HFFc6 (cell line): ENCODE measurements around the gene BMP10. TPM values are rescaled to one million over a fixed set of nuclear protein-coding genes. Genes with fewer than 3 reads are reported as not detected.

ENCODE experiments used
- DNase-seq: peaks from one replicate; pipeline ENCODE4 v3.0.0-alpha.2; 2018
- H3K27ac Mint-ChIP-seq: 2 replicates; pipeline ENCODE4 v1.8.0; 2020; ENCODE audit warnings: mild to moderate bottlenecking, mixed read lengths
- H3K27me3 Mint-ChIP-seq: 2 replicates; pipeline ENCODE4 v1.8.0; 2021; ENCODE audit warnings: mild to moderate bottlenecking, moderate library complexity, mixed read lengths; ENCODE audit not compliant: insufficient read depth
- H3K36me3 Mint-ChIP-seq: 2 replicates; pipeline ENCODE4 v1.8.0; 2021; ENCODE audit warnings: low read depth, mixed read lengths
- H3K4me1 Mint-ChIP-seq: 2 replicates; pipeline ENCODE4 v1.8.0; 2020; ENCODE audit warnings: low read depth, mixed read lengths
- H3K4me3 Mint-ChIP-seq: 2 replicates; pipeline ENCODE4 v1.8.0; 2020; ENCODE audit warnings: mild to moderate bottlenecking, moderate library complexity, mixed read lengths
- H3K9me3 Mint-ChIP-seq: 2 replicates; pipeline ENCODE4 v1.8.0; 2020; ENCODE audit warnings: mild to moderate bottlenecking, mixed read lengths
- total RNA-seq, 6 experiments: library from RNA; stranded (reverse); fragmentation: NEBNext Ultra II Directional; extraction: Animal tissue kit (Norgen Biotek cat#: 25700); gene quantifications; 2 replicates in 1 of 6; 3 replicates in 5 of 6; pipeline ENCODE4 v1.2.3, GENCODE V29; 2021
- TF ChIP-seq, protein P1 (sequence below): fragments of 200-600 bp; sonication (generic); IDR thresholded peaks from 2 replicates; pipeline ENCODE4 v1.5.0; 2021; ENCODE audit warnings: antibody characterized with exemption, mild to moderate bottlenecking

The BMP10 gene
- total RNA-seq, 6 experiments from 2014 or later: not detected

DNA sequence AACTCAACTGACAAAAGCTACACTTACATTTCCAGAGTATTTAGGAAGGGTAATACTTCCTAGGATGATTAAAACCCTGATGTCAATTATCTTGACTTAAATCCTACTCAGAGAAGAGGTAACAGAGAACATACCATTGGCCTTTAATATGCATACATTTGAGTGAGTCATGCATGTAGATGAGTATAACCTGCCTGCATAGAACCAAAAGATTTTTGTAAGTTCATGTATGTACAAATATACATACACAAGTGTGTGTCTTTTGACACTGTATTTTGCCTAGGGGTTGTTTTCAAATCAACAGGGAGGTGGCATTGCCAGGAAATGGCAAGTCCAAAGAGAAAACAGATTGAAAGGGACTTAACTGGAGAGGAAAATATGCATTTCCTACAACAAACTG is 6.1 kb downstream of the BMP10 start:
- H3K36me3 Mint-ChIP-seq: no peaks in the 10 kb centered on the region
- H3K9me3 Mint-ChIP-seq: no peaks in the 10 kb centered on the region
- TF ChIP-seq, protein P1, sequence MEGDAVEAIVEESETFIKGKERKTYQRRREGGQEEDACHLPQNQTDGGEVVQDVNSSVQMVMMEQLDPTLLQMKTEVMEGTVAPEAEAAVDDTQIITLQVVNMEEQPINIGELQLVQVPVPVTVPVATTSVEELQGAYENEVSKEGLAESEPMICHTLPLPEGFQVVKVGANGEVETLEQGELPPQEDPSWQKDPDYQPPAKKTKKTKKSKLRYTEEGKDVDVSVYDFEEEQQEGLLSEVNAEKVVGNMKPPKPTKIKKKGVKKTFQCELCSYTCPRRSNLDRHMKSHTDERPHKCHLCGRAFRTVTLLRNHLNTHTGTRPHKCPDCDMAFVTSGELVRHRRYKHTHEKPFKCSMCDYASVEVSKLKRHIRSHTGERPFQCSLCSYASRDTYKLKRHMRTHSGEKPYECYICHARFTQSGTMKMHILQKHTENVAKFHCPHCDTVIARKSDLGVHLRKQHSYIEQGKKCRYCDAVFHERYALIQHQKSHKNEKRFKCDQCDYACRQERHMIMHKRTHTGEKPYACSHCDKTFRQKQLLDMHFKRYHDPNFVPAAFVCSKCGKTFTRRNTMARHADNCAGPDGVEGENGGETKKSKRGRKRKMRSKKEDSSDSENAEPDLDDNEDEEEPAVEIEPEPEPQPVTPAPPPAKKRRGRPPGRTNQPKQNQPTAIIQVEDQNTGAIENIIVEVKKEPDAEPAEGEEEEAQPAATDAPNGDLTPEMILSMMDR: no peak
- no peak overlapping the region for H3K4me3 Mint-ChIP-seq
- DNase-seq: no peak
- peaks cover 25% of the 10 kb centered on the region for H3K27me3 Mint-ChIP-seq
- no peak overlapping the region for H3K27ac Mint-ChIP-seq
- H3K4me1 Mint-ChIP-seq: no peaks in the 10 kb centered on the region; the same call in 1 of the 2 replicates

DNA sequence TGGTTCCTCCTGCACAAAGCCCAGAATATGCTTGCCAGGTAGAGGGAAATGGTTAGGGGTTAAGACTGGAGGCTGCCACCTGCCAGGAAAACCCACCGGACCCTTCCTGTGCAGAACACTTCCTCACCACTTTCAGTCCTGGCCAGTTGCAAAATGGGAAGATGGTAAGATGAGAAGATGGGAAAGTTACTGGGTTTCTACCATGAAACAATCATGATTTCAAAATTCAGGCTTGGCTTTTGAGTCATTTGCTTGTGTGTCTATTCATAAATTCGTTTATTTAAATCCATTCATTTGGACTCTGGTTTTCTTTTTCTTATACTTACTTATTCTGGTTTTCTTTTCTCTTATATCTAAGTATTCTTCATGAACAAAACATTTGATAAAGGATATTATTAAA is 7.2 kb downstream of the BMP10 start:
- peaks cover 18% of the 10 kb centered on the region for H3K27me3 Mint-ChIP-seq
- no peak overlapping the region for H3K27ac Mint-ChIP-seq
- TF ChIP-seq, protein P1: no peak
- DNase-seq: no peak
- H3K9me3 Mint-ChIP-seq: no peaks in the 10 kb centered on the region
- H3K4me3 Mint-ChIP-seq: no peak overlapping the region
- H3K4me1 Mint-ChIP-seq: no peaks in the 10 kb centered on the region
- H3K36me3 Mint-ChIP-seq: no peaks in the 10 kb centered on the region

DNA sequence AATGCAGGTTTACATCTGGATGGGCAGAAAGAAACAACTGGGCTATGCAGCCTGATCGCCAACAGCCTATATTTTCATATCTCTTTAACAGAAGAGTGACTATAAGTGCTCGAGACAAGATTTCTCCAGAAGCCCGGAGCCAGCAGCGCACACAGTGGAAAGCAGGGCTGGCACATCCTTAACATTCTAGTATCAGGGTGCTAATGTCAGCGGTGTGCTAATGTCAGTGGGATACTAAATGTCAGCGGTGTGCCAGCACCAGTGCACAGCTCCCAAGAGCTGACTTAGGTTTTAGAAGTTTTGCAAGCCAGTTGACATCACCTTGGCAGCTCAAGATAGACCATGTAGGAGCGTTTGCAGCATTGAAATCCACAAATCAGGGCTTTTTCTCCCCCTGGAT is 8.3 kb downstream of the BMP10 start:
- no peaks in the 10 kb centered on the region for H3K9me3 Mint-ChIP-seq
- no peaks in the 10 kb centered on the region for H3K36me3 Mint-ChIP-seq
- DNase-seq: no peak
- no peak overlapping the region for H3K4me3 Mint-ChIP-seq
- H3K27me3 Mint-ChIP-seq: peaks cover 20% of the 10 kb centered on the region
- TF ChIP-seq, protein P1: no peak
- no peak overlapping the region for H3K27ac Mint-ChIP-seq
- peaks cover 7% of the 10 kb centered on the region for H3K4me1 Mint-ChIP-seq

DNA sequence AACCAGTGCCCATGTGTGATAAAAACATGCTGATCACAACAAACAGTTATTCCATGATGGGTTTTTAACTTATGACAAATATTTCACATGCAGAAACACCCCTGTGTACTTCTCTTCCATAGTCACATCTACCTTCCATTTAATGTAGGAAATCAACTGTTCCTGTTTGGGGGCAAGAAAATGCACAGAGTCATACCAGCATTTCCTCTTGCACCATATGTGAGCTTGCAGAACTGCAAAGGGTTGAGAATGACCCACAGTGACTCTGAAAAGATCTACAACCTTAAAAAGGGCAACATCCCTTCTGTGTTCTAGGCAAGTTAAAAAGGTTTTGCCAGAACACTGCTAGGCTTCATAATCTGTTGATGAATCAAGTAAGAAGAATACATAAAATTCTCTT is 9.9 kb downstream of the BMP10 start:
- H3K4me1 Mint-ChIP-seq: peaks cover 12% of the 10 kb centered on the region
- H3K27ac Mint-ChIP-seq: no peak overlapping the region
- no peaks in the 10 kb centered on the region for H3K9me3 Mint-ChIP-seq
- TF ChIP-seq, protein P1: no peak
- peaks cover 25% of the 10 kb centered on the region for H3K27me3 Mint-ChIP-seq
- no peak for DNase-seq
- H3K36me3 Mint-ChIP-seq: no peaks in the 10 kb centered on the region
- no peak overlapping the region for H3K4me3 Mint-ChIP-seq

DNA sequence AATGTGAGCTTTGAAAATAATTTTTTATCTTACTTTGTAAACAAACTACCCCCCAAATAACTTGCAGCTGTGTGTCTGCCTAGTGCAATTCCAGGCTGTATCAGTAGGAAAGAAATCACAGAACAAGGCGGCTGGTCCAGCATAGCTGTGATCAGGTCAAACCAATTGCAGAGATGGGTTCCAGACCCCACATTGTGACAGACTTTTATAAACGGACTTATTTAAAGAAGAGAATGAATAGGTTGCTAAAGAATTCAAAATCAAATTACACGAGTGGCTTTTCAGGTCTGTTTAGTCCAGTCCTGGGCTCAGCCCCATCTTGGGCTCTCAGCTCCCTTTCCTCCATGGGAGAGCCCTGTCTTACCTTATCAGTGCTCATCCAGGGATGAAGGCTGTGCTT is 11.1 kb downstream of the BMP10 start:
- H3K36me3 Mint-ChIP-seq: no peaks in the 10 kb centered on the region
- no peak overlapping the region for H3K27ac Mint-ChIP-seq
- peaks cover 12% of the 10 kb centered on the region for H3K4me1 Mint-ChIP-seq
- no peaks in the 10 kb centered on the region for H3K9me3 Mint-ChIP-seq
- H3K4me3 Mint-ChIP-seq: no peak overlapping the region
- TF ChIP-seq, protein P1: no peak
- no peak for DNase-seq
- H3K27me3 Mint-ChIP-seq: peaks cover 20% of the 10 kb centered on the region

DNA sequence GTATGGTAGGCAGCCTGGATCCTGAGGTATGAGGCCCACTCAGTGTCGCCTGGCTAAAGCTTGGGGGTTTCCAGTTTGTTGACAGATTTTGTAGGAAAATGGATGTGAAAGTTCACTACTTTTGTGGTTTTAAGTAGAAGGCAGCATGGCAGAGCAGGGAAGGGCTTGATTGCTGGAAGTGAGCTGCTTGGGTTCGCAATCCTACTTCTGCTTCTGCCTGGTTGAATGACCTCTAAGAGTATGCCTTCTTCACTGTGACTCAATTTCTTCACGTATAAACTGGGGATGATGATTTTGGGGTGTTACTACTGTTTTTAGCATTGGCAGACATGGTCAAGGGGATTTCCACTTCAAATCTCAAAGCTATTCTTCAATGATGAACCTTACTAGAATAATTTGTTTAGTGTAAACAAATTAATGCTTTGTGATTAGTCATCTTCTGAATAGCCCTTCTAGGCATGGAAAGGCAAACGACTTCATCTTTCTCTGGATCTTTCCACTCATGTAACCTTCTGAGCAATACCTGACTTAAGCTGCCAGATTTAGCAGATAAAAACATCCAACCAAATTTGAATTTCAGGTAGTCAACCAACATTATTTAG is 13.2 kb downstream of the BMP10 start:
- TF ChIP-seq, protein P1: no peak
- Mint-ChIP-seq H3K27me3 (peaks cover 17% of the 10 kb centered on the region), H3K27ac (no peak overlapping the region), H3K4me3 (no peak overlapping the region), H3K36me3 (no peaks in the 10 kb centered on the region), H3K9me3 (no peaks in the 10 kb centered on the region), H3K4me1 (peaks cover 12% of the 10 kb centered on the region)
- no peak for DNase-seq
